RPMI8226 (cell line): ENCODE measurements around the gene TRMT13.
"Not testable (repeated sequence)": the region's sequence is repeated elsewhere in the genome, so short reads cannot be mapped to it uniquely, and the experiment has no call there.

Source experiments
- DNase-seq: peaks from one replicate; pipeline ENCODE4 v3.0.0-alpha.2; 2015

TRMT13 gene

DNA sequence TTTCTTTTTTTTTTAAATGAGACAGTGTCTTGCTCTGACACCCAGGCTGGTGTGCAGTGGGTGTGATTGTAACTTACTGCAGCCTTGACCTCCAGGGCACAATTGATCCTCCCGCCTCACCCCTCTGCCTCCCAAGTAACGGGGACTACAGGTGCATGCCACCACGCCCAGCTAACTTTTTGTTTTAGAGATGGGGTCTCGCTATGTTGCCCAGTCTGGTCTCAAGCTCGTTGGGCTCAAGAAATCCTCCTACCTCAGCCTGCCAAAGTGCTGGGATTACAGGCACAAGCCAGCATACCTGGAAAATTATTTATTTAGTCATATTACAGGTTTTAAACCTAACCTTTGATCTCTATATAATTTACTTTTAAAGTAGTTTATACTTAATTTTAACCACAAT is 31.7 kb downstream of the TRMT13 start:
- DNase-seq = no peak

DNA sequence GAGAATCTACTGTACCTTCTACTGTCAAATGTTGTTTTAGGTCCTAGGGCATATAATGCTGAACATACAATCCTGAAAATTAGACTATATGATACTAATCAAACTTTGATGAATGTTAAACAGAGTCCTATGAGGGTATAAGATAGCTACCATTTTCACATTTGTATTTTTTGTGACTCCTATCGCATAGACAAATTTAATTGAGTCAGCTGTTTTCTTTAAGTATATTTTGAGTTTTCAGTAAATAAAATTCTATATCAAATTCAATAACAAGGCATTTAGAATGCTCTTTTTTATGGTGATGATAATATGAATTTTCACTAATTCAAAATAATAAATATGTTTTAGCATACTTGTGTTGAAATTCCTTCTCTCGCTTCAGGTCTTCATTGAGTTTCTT is 35.1 kb downstream of the TRMT13 start:
- no peak for DNase-seq

DNA sequence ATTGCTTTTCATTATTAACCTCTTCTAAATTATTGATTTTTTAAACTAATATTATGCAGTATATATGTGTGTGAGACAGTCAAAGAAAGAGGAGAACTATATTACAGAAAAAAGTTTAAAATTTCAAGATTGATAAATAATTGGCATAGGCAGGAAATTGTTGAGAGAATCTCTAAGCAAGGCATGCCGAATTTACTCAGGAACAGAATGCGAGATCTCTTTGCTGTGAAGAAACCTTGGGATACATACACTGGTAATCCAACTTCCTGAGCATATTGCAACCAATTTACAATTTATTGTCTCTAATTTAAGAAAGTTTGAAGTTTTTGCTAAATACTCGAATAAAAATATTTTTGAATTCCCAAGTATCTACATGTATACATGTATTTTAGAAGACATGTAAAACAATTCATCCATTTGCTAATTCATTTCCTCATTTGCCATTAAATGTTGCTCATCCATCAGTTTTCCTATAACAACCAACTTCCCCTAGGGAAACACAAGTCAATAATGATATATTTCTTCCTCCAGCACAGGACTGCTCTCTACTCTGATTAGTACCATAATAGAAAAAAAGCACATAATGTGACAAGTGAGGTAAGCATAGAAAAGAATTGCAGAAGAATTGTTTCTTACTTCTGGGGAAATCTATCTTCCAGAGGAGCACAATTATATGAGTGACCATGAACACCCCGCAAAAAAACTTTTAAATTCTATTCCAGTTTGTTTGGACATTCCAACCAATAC is 44.5 kb downstream of the TRMT13 start:
- DNase-seq = no peak

DNA sequence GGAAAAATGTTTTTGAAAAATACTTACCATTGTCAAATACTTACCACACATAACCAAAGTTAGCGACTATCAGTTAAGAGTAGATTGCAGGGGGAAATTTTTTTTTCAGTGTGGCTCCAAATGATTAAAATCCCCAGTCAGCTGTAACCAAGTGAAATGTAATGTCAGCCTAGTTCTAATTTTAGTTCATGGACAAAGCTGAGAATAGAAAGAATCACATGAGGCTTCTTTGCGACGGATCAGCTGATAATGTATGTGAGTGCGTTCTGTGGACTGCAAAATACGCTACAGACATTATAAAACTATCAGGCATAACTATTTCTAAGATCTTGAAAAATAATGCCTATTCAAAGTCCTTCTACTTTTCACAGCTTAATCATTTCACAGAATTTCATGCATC is 45.1 kb downstream of the TRMT13 start, which contains the start of gene LRRC39:
LRRC39 (minus strand) TSS at position 166 of the 400 bp plus-strand sequence. CDS start 9,740 bp downstream, outside the sequence.
- DNase-seq = no peak

DNA sequence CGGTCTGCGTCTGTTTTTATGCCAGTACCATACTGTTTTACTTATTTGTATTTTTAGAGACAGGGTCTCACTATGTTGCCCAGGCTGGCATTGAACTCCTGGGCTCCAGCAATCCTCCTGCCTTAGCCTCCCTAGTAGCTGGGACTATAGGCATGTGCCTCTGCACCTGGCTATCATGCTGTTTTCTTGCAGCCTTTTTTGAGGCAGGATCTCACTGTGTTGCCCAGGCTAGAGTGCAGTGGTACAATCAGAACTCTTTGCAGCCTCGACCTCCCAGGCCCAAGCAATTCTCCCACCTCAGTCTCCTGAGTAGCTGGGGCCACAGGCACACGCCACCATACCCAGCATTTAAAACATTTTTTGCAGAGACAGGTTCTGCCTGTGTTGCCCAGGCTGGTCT is 50.4 kb downstream of the TRMT13 start:
- DNase-seq = no peak

DNA sequence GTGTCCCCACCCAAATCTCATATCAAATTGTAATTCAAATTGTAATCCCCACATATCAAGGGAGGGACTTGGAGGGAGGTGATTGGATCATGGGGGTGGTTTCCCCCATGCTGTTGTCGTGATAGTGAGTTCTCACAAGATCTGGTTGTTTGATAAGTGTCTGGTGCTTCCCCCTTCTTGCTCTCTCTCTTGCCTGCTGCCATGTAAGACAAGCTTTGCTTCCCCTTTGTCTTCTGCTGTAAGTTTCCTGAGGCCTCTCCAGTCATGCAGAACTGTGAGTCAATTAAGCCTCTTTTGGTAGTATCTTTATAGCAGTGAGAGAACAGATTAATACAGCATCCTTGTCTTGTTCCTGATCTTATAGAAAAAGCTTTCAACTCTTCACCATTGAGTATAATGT is 51.6 kb downstream of the TRMT13 start:
- no peak for DNase-seq

DNA sequence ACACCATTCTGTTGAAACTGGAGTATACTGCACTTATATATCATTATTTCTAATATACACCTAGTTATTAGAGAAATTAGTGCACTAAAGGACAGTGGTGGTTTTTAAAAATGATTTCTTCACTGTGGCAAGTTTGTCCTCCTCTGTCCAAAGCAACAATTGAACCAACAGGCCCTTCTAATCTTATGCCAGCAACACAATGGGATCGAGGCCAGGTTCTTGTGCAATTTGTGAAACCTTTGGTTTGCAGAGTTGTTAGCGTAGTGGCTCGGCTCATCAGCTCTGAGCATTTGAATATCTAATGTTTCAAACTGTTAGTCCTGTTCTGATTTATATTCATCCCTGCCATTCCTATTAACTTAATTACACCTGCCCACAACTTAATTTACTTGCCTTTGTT is 54.9 kb downstream of the TRMT13 start:
- no peak for DNase-seq

DNA sequence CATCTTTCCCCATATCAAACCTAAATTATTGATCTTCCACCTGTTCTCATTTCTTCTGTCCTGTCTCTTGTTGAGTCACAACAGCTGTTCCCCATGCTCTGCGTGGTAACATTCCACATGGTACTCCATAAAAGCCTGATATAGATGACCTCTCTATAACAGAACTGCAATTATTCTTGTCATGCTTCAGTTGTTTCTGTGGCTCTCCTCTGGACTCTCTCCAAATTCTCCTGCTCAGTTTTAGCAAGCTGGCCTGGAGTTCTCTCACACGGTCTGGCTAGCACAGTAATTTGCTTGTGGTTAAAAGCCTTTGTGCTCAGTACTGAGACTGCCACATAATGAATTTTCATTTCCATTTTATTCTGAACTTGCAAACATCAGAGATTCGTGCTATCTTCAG is 55.7 kb downstream of the TRMT13 start:
- DNase-seq = peak; percentile 76

DNA sequence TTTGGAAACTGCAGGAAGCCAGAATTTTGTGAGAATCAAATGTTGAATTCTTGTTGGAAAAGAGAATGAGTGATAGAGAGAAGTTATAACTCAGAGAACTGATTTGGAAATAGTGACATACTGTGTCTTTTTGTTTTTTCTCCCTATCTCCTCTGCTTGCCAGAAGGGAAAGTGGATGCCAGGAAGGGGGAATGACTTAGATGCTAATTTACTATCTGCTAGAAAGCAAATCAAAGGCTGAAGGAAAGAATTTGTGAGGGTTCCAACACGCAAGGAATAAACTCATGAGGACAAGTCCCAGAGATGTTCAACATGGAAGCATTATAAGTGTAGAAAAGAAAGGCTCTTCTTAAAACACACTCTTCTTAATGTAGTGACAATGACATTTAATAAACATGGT is 65.6 kb downstream of the TRMT13 start:
- no peak for DNase-seq

DNA sequence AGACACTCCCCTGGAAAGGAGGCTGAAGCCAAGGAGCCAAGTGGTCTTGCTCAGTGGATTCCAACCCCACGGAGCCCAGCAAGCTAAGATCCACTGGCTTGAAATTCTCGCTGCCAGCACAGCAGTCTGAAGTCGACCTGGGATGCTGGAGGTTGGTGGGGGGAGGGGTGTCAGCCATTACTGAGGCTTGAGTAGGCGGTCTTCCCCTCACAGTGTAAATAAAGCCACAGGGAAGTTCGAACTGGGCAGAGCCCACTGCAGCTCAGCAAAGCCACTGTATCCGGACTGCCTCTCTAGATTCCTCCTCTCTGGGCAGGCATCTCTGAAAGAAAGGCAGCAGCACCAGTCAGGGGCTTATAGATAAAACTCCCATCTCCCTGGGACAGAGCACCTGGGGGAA is 67.1 kb downstream of the TRMT13 start:
- not testable (repeated sequence) for DNase-seq
